Activated CD4-positive, alpha-beta T cell treated with anti-CD3 and anti-CD28 coated beads for 48 hours (primary cell): ENCODE results near the gene SP2.
"Not testable (repeated sequence)": the region's sequence is repeated elsewhere in the genome, so short reads cannot be mapped to it uniquely, and the experiment has no call there.

ENCODE experiments used
- DNase-seq: peaks from one replicate; pipeline ENCODE4 v3.0.0-alpha.2; 2020

Gene SP2

GRCh38 chr17:47924785-47925677, 29.0 kb downstream of the SP2 start:
- DNase-seq, result no peak

- no peak for DNase-seq
Observed at GRCh38 chr17:47925678-47925988, 29.6 kb downstream of the SP2 start.

GRCh38 chr17:47927821-47928400, 31.9 kb downstream of the SP2 start:
- DNase-seq, result no peak

GRCh38 chr17:47928415-47928814, 32.4 kb downstream of the SP2 start:
- no peak for DNase-seq

- DNase-seq, result no peak
Observed at GRCh38 chr17:47929218-47930000, 33.4 kb downstream of the SP2 start.

- no peak for DNase-seq
Observed at GRCh38 chr17:47931848-47932247, 35.8 kb downstream of the SP2 start.

GRCh38 chr17:47934856-47935255, 38.8 kb downstream of the SP2 start:
- no peak for DNase-seq

GRCh38 chr17:47935468-47935867, 39.4 kb downstream of the SP2 start:
- DNase-seq, result not testable (repeated sequence)

- no peak for DNase-seq
Observed at GRCh38 chr17:47935961-47936360, 39.9 kb downstream of the SP2 start.

- peak; percentile 17 for DNase-seq
Observed at GRCh38 chr17:47937941-47938340, 41.9 kb downstream of the SP2 start.

GRCh38 chr17:47941246-47942095, 45.4 kb downstream of the SP2 start, which contains the start of gene PNPO:
Gene PNPO (plus strand): TSS chr17:47941571. CDS start chr17:47941676, 105 bp downstream.
- peak; percentile 97 for DNase-seq

- peak; percentile 25 for DNase-seq
Observed at GRCh38 chr17:47942096-47942510, 46.1 kb downstream of the SP2 start.

GRCh38 chr17:47942568-47942967, 46.5 kb downstream of the SP2 start:
- DNase-seq, result no peak

GRCh38 chr17:47945080-47945479, 49.0 kb downstream of the SP2 start:
- DNase-seq, result no peak

- DNase-seq, result no peak
Observed at GRCh38 chr17:47945529-47946508, 49.8 kb downstream of the SP2 start.

GRCh38 chr17:47946516-47946915, 50.5 kb downstream of the SP2 start:
- no peak for DNase-seq

- DNase-seq, result peak; percentile 90
Observed at GRCh38 chr17:47946929-47947397, 50.9 kb downstream of the SP2 start.

- no peak for DNase-seq
Observed at GRCh38 chr17:47948706-47949196, 52.7 kb downstream of the SP2 start.

GRCh38 chr17:47949197-47949759, 53.2 kb downstream of the SP2 start:
- peak; percentile 88 for DNase-seq

GRCh38 chr17:47949946-47950345, 53.9 kb downstream of the SP2 start:
- no peak for DNase-seq

GRCh38 chr17:47950448-47950847, 54.4 kb downstream of the SP2 start:
- DNase-seq, result no peak
